SKM-1 treated with dmso at 0.1 percent for 144 hours (cell line): Measurements from ENCODE around the gene SPAG16.
A peak's percentile ranks its signal among the peaks of the same experiment; 100 is the strongest.

ENCODE experiments used
- DNase-seq: peaks from one replicate; lab custom pipeline; 2025; ENCODE audit not compliant: unreplicated experiment; lab: John Stamatoyannopoulos, UW

The SPAG16 gene

GRCh38 chr2:213787869-213788268 lies 503.6 kb downstream of the SPAG16 start:
- DNase-seq, result no peak

GRCh38 chr2:213789940-213790339 lies 505.7 kb downstream of the SPAG16 start:
- DNase-seq, result no peak

GRCh38 chr2:213792045-213792444 lies 507.8 kb downstream of the SPAG16 start:
- no peak for DNase-seq

- DNase-seq, result no peak
Observed at GRCh38 chr2:213806125-213806726, 522.0 kb downstream of the SPAG16 start.

- DNase-seq, result no peak
Observed at GRCh38 chr2:213816583-213816982, 532.3 kb downstream of the SPAG16 start.

- no peak for DNase-seq
Observed at GRCh38 chr2:213818436-213818835, 534.2 kb downstream of the SPAG16 start.

- DNase-seq, result no peak
Observed at GRCh38 chr2:213834331-213834730, 550.1 kb downstream of the SPAG16 start.

GRCh38 chr2:213834746-213835145 lies 550.5 kb downstream of the SPAG16 start:
- DNase-seq, result no peak

GRCh38 chr2:213846856-213847255 lies 562.6 kb downstream of the SPAG16 start:
- no peak for DNase-seq

- no peak for DNase-seq
Observed at GRCh38 chr2:213847316-213847715, 563.1 kb downstream of the SPAG16 start.

- no peak for DNase-seq
Observed at GRCh38 chr2:213848631-213849030, 564.4 kb downstream of the SPAG16 start.

GRCh38 chr2:213861638-213862037 lies 577.4 kb downstream of the SPAG16 start:
- DNase-seq, result no peak

GRCh38 chr2:213862407-213863076 lies 578.3 kb downstream of the SPAG16 start:
- DNase-seq, result no peak

- DNase-seq, result no peak
Observed at GRCh38 chr2:213863541-213863940, 579.3 kb downstream of the SPAG16 start.

- no peak for DNase-seq
Observed at GRCh38 chr2:213868526-213868925, 584.3 kb downstream of the SPAG16 start.

GRCh38 chr2:213885485-213885884 lies 601.2 kb downstream of the SPAG16 start:
- DNase-seq, result no peak

GRCh38 chr2:213914510-213914909 lies 630.2 kb downstream of the SPAG16 start:
- no peak for DNase-seq

GRCh38 chr2:213920014-213920413 lies 635.8 kb downstream of the SPAG16 start:
- DNase-seq, result no peak

GRCh38 chr2:213923543-213923942 lies 639.3 kb downstream of the SPAG16 start:
- DNase-seq, result no peak

GRCh38 chr2:213934560-213934959 lies 650.3 kb downstream of the SPAG16 start:
- DNase-seq, result peak; percentile 7

GRCh38 chr2:213958086-213958485 lies 673.8 kb downstream of the SPAG16 start:
- DNase-seq, result no peak

GRCh38 chr2:213959589-213959988 lies 675.3 kb downstream of the SPAG16 start:
- DNase-seq, result no peak

GRCh38 chr2:213971536-213971935 lies 687.3 kb downstream of the SPAG16 start:
- no peak for DNase-seq
